ENCODE measurements around the gene UNC80.

Gene UNC80

GRCh38 chr2:210034087-210034683, 262.6 kb downstream of the UNC80 start:
- Histone ChIP-seq H3K27me3 (ENCODE audit: control insufficient read depth, insufficient read depth, low read length, poor library complexity, severe bottlenecking) (no peaks in the 10 kb centered on the region), H3K9me3 (ENCODE audit: control insufficient read depth, low read length) (no peaks in the 10 kb centered on the region), H3K36me3 (ENCODE audit: control insufficient read depth, insufficient read depth, low read length) (no peaks in the 10 kb centered on the region), H3K27ac (ENCODE audit: insufficient read depth, low read depth, low read length, poor library complexity, severe bottlenecking) (no peak overlapping the region), H3K4me1 (ENCODE audit: control insufficient read depth, insufficient read depth, low read length) (no peaks in the 10 kb centered on the region), H3K4me3 (ENCODE audit: insufficient read depth, low read depth, low read length) (no peak overlapping the region)
- 77 to 91% methylated on average over 2 of the region's 2 CpGs for WGBS, 2 experiments

GRCh38 chr2:210035679-210036078, 264.0 kb downstream of the UNC80 start:
- Histone ChIP-seq H3K4me1 (ENCODE audit: control insufficient read depth, insufficient read depth, low read length) (no peaks in the 10 kb centered on the region), H3K27me3 (ENCODE audit: control insufficient read depth, insufficient read depth, low read length, poor library complexity, severe bottlenecking) (no peaks in the 10 kb centered on the region), H3K9me3 (ENCODE audit: control insufficient read depth, low read length) (no peaks in the 10 kb centered on the region), H3K27ac (ENCODE audit: insufficient read depth, low read depth, low read length, poor library complexity, severe bottlenecking) (no peak overlapping the region), H3K36me3 (ENCODE audit: control insufficient read depth, insufficient read depth, low read length) (no peaks in the 10 kb centered on the region), H3K4me3 (ENCODE audit: insufficient read depth, low read depth, low read length) (no peak overlapping the region)
- WGBS, 2 experiments: 91 to 94% methylated on average over 4 of the region's 4 CpGs

GRCh38 chr2:210038078-210038477, 266.4 kb downstream of the UNC80 start:
- no peak overlapping the region for H3K4me3 ChIP-seq (ENCODE audit: insufficient read depth, low read depth, low read length)
- no peaks in the 10 kb centered on the region for H3K27me3 ChIP-seq (ENCODE audit: control insufficient read depth, insufficient read depth, low read length, poor library complexity, severe bottlenecking)
- no peaks in the 10 kb centered on the region for H3K36me3 ChIP-seq (ENCODE audit: control insufficient read depth, insufficient read depth, low read length)
- H3K27ac ChIP-seq (ENCODE audit: insufficient read depth, low read depth, low read length, poor library complexity, severe bottlenecking): no peak overlapping the region
- no peaks in the 10 kb centered on the region for H3K9me3 ChIP-seq (ENCODE audit: control insufficient read depth, low read length)
- H3K4me1 ChIP-seq (ENCODE audit: control insufficient read depth, insufficient read depth, low read length): no peaks in the 10 kb centered on the region
- 97 to 100% methylated on average over 3 of the region's 3 CpGs for WGBS, 2 experiments

GRCh38 chr2:210046851-210047500, 275.3 kb downstream of the UNC80 start:
- 84 to 89% methylated on average over 2 of the region's 2 CpGs for WGBS, 2 experiments
- Histone ChIP-seq H3K9me3 (ENCODE audit: control insufficient read depth, low read length) (no peaks in the 10 kb centered on the region), H3K27ac (ENCODE audit: insufficient read depth, low read depth, low read length, poor library complexity, severe bottlenecking) (no peak overlapping the region), H3K4me1 (ENCODE audit: control insufficient read depth, insufficient read depth, low read length) (no peaks in the 10 kb centered on the region), H3K36me3 (ENCODE audit: control insufficient read depth, insufficient read depth, low read length) (peaks cover 3% of the 10 kb centered on the region), H3K27me3 (ENCODE audit: control insufficient read depth, insufficient read depth, low read length, poor library complexity, severe bottlenecking) (no peaks in the 10 kb centered on the region), H3K4me3 (ENCODE audit: insufficient read depth, low read depth, low read length) (no peak overlapping the region)

Measured in ectodermal cell (in vitro differentiated cells).